Measurements from ENCODE around the gene MYL12B. TPM values are rescaled to one million over a fixed set of nuclear protein-coding genes. Genes with fewer than 3 reads are reported as not detected.

The MYL12B gene
- total RNA-seq: 100 to 1,000 TPM; 246 to 511 (median 369) TPM

DNA sequence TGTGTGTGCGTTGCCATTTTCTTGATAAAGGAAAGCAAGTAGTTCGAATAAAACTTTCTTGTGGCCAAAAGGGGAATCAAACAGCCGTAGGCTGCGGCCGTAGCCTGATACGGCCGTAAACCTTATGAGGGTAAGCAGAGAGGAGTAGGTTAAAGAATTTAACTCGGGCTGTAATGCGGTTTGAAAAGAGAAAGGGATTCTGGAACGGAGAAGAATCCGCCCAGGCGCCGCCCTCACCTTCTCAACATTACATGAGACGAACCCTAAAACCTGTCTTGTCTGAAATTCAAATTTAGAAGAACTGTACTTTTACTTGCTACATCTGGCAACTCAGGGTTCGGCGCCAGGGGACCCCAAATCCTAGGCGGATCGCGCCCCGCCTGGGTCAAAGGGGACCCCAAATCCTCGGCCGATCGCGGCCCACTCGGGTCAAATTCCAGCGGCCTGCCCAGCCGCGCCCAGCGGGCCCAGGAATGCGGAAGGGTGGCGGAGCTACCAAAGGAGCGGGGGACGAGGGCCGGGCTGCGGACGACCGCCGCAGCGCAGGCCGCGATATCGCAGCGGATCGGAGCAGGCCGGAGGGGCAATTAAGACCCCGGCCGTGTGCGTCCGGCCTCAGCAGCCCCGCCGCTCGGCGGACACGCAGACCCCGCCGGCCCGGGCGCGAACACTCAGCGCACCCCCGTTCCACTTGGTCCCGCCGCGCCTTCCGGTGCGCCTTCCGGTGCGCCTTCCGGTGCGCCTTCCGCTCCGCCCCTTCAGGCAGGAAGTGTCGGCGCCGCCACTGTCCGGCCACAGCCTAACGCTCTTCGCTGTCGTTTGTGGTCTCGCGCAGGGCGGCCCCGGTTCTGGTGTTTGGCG lies at the start of gene MYL12B:
Gene MYL12B, plus strand, starts transcription at position 761 of the 861 bp plus-strand sequence. CDS start 10,766 bp downstream, outside the sequence.
- peak within 1 kb of the TSS; percentile 96 to 99 (median 98) for H3K27ac ChIP-seq
- peak; percentile 77 to 95 (median 91) for DNase-seq
- H3K36me3 ChIP-seq: peaks cover 0 to 22% (median 0%) of the 10 kb centered on the region in 3 donors
- H3K4me1 ChIP-seq: peaks cover 0 to 35% (median 8%) of the 10 kb centered on the region in 4 donors
- TF ChIP-seq POLR2A (IDR thresholded peaks at IDR 0.05): peak; percentile 78 to 79
- TF ChIP-seq, protein P1, sequence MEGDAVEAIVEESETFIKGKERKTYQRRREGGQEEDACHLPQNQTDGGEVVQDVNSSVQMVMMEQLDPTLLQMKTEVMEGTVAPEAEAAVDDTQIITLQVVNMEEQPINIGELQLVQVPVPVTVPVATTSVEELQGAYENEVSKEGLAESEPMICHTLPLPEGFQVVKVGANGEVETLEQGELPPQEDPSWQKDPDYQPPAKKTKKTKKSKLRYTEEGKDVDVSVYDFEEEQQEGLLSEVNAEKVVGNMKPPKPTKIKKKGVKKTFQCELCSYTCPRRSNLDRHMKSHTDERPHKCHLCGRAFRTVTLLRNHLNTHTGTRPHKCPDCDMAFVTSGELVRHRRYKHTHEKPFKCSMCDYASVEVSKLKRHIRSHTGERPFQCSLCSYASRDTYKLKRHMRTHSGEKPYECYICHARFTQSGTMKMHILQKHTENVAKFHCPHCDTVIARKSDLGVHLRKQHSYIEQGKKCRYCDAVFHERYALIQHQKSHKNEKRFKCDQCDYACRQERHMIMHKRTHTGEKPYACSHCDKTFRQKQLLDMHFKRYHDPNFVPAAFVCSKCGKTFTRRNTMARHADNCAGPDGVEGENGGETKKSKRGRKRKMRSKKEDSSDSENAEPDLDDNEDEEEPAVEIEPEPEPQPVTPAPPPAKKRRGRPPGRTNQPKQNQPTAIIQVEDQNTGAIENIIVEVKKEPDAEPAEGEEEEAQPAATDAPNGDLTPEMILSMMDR (IDR thresholded peaks at IDR 0.05): peak in 2 of 6 experiments; percentile 12 to 15
- H3K27me3 ChIP-seq: no peaks in the 10 kb centered on the region
- peak within 1 kb of the TSS; percentile 81 to 94 (median 93) for H3K4me3 ChIP-seq
- H3K9me3 ChIP-seq: no peaks in the 10 kb centered on the region

DNA sequence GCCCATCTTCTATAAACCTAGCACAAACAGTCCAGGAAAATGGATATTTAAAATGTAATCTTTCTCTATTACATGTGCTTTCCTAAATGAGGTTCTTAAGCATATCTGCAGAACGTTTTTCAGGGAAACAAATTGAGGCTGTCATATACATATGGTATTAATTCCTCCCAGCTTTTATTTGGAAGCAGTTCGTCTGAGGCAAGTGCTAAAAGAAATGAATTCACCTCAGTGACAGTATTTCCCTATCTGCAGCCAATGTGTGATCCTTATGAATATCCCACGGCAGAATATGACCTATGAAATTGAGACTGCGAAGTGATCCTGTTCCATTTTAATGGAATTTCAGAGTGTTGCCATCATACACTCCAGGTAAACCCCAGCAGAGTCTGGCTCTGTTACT lies 49.3 kb upstream of the MYL12B start:
- DNase-seq: no peak
- H3K4me1 ChIP-seq: peaks cover 0 to 7% (median 3%) of the 10 kb centered on the region in 4 donors
- no peaks in the 10 kb centered on the region for H3K27me3 ChIP-seq
- no peak for TF ChIP-seq POLR2A (IDR thresholded peaks at IDR 0.05)
- no peaks in the 10 kb centered on the region for H3K9me3 ChIP-seq
- H3K27ac ChIP-seq: no peak overlapping the region
- no peak overlapping the region for H3K4me3 ChIP-seq
- no peaks in the 10 kb centered on the region for H3K36me3 ChIP-seq

- TF ChIP-seq, protein P1 (IDR thresholded peaks at IDR 0.05): no peak
- no peak for TF ChIP-seq POLR2A (IDR thresholded peaks at IDR 0.05)
- no peaks in the 10 kb centered on the region for H3K36me3 ChIP-seq
- peaks cover 0 to 7% (median 3%) of the 10 kb centered on the region in 4 donors for H3K4me1 ChIP-seq
- DNase-seq: no peak
- H3K27me3 ChIP-seq: no peaks in the 10 kb centered on the region
- H3K4me3 ChIP-seq: no peak overlapping the region
- H3K27ac ChIP-seq: no peak overlapping the region
- H3K9me3 ChIP-seq: no peaks in the 10 kb centered on the region
Measured at GRCh38 chr18:3213300-3214059, 48.5 kb upstream of the MYL12B start.

DNA sequence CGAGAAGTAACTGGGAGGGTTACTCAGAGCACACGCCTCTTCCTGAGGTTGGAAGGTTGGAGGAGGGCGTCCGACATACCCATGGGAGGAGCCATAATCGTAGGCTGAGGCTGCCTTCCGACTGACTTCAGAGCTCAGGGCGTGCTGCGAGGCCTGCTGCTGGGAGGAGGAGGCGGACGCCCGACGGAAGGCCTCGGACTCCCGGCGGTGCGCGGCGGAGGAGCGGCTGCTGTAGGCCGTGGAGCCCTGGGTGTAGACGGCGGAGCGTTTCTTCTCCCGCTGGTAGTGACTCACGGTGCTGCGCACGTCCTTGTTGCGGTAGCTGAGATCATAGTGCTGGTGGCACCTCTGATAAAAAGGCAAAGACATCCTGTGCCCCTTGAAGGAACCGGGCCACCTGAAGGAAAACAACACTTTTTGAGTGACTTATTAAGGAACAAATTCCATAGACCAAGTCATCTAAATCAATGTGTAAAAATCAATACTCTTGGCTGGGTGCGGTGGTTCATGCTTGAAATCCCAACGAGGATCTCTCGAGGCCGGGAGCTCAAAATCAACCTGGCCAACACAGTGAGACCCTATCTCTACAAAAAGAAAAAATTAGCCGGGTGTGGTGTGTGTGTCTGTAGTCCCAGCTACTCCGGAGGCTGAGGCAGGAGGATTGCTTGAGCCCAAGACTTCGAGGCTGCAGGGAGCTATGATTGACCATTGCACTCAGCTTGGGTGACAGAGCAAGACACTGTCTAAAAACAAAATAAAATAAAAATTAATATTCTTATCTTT lies 46.9 kb upstream of the MYL12B start:
- TF ChIP-seq POLR2A (IDR thresholded peaks at IDR 0.05): no peak
- peaks cover 0 to 7% (median 3%) of the 10 kb centered on the region in 4 donors for H3K4me1 ChIP-seq

GRCh38 chr18:3216987-3217386 lies 44.9 kb upstream of the MYL12B start:
- H3K4me1 ChIP-seq: peaks cover 0 to 7% (median 3%) of the 10 kb centered on the region in 4 donors
- DNase-seq: no peak
- peak overlapping the region in 3 of 4 donors; percentile 56 to 79 (median 61) for H3K27ac ChIP-seq
- no peak for TF ChIP-seq POLR2A (IDR thresholded peaks at IDR 0.05)
- TF ChIP-seq, protein P1 (IDR thresholded peaks at IDR 0.05): no peak
- H3K9me3 ChIP-seq: no peaks in the 10 kb centered on the region
- no peaks in the 10 kb centered on the region for H3K36me3 ChIP-seq
- H3K27me3 ChIP-seq: no peaks in the 10 kb centered on the region
- no peak overlapping the region for H3K4me3 ChIP-seq

More for the DNA sequence above, 46.9 kb upstream of the MYL12B start:
- H3K36me3 ChIP-seq: no peaks in the 10 kb centered on the region
- H3K4me3 ChIP-seq: no peak overlapping the region
- no peaks in the 10 kb centered on the region for H3K9me3 ChIP-seq
- DNase-seq: no peak
- H3K27me3 ChIP-seq: no peaks in the 10 kb centered on the region
- no peak overlapping the region for H3K27ac ChIP-seq
